CD4-positive, CD25-positive, alpha-beta regulatory T cell (primary cell): Measurements from ENCODE around the gene RELCH. TPM values are rescaled to one million over a fixed set of nuclear protein-coding genes. Genes with fewer than 3 reads are reported as not detected.
A peak's percentile ranks its signal among the peaks of the same experiment; 100 is the strongest.

Experiments used
- ATAC-seq, 2 donors: fragments of 150-1000 bp; cut with Tn5 transposase; one replicate each; pipeline ENCODE4 v1.10.0; 2021; ENCODE audit warnings: low read depth in 2 of 2, moderate number of reproducible peaks in 2 of 2, moderate library complexity in 1 of 2
- DNase-seq, 3 donors: peaks; one replicate each; pipeline versions ENCODE4 v3.0.0 to v3.0.0-alpha.2; 2012 to 2022; ENCODE audit warnings: mixed read lengths in 1 of 3
- H3K27ac ChIP-seq: one replicate; pipeline ENCODE4 v1.7.0; 2013; ENCODE audit warnings: mild to moderate bottlenecking, low read length; ENCODE audit not compliant: insufficient read depth, poor library complexity, severe bottlenecking
- H3K27me3 ChIP-seq: one replicate; pipeline ENCODE4 v1.7.0; 2013; ENCODE audit warnings: low read length; ENCODE audit not compliant: control insufficient read depth, insufficient read depth
- H3K36me3 ChIP-seq: one replicate; pipeline ENCODE4 v1.7.0; 2013; ENCODE audit warnings: mild to moderate bottlenecking, low read length, moderate library complexity; ENCODE audit not compliant: control insufficient read depth, insufficient read depth
- H3K4me1 ChIP-seq: 2 replicates; pipeline ENCODE4 v1.7.0; 2013; ENCODE audit warnings: mild to moderate bottlenecking, low read length; ENCODE audit not compliant: insufficient read depth, control insufficient read depth, poor library complexity, severe bottlenecking
- H3K4me3 ChIP-seq: one replicate; pipeline ENCODE4 v1.7.0; 2013; ENCODE audit warnings: low read depth, mild to moderate bottlenecking, low read length, moderate library complexity
- H3K9me3 ChIP-seq, 2 experiments: 1 replicate in 1 of 2; 2 replicates in 1 of 2; pipeline ENCODE4 v1.7.0; 2013; ENCODE audit warnings: low read length in 2 of 2, mild to moderate bottlenecking in 1 of 2, moderate library complexity in 1 of 2; ENCODE audit not compliant: control insufficient read depth in 2 of 2
- H3K27ac Mint-ChIP-seq, 3 donors: one replicate each; pipeline ENCODE4 v1.8.0; 2020 to 2022; ENCODE audit warnings: mild to moderate bottlenecking in 3 of 3, mixed read lengths in 3 of 3, moderate library complexity in 2 of 3
- H3K27me3 Mint-ChIP-seq: one replicate; pipeline ENCODE4 v1.8.0; 2022; ENCODE audit warnings: mild to moderate bottlenecking, mixed read lengths
- H3K36me3 Mint-ChIP-seq: one replicate; pipeline ENCODE4 v1.8.0; 2020; ENCODE audit warnings: mixed read lengths
- H3K4me1 Mint-ChIP-seq, 4 donors: one replicate each; pipeline ENCODE4 v1.8.0; 2020 to 2022; ENCODE audit warnings: mixed read lengths in 4 of 4, mild to moderate bottlenecking in 1 of 4
- H3K4me3 Mint-ChIP-seq, 4 donors: one replicate each; pipeline ENCODE4 v1.8.0; 2020 to 2022; ENCODE audit warnings: mild to moderate bottlenecking in 4 of 4, mixed read lengths in 4 of 4, moderate library complexity in 3 of 4
- H3K9me3 Mint-ChIP-seq, 7 donors: one replicate each; pipeline ENCODE4 v1.8.0; 2020 to 2022; ENCODE audit warnings: mixed read lengths in 7 of 7, mild to moderate bottlenecking in 3 of 7, moderate library complexity in 2 of 7
- polyA plus RNA-seq, 4 donors: library from polyadenylated mRNA; unstranded; fragments of 300-500 nt; fragmentation: Illumina TruSeq; gene quantifications; one replicate each; pipeline ENCODE4 v1.2.3, GENCODE V29; 2021
- total RNA-seq: library from RNA; stranded (reverse); gene quantifications from one replicate; pipeline ENCODE4 v1.2.3, GENCODE V29; 2022

RELCH gene
- total and polyA plus RNA-seq, 5 donors from 2014 or later: 7.6 to 76.5 (median 9.3) TPM

DNA sequence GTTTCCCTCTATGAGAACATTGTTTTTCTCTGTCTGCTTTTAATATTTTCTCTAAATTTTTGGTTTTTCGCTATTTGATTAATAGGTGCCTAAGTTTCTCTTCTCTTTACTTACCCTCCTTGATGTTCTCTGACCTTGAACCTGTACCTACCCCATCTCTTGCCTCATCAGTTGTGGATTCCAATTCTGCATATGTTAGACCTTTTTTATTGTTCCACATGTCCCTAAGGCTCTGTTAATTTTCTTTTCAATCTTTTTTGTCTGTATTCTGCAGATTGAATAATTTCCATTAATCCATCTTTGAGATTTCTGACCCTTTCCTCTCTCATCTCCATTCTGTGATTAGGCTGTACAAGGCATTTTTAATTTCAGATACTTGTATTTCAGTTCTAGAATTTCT, 23.1 kb downstream of the RELCH start:
- H3K27ac Mint-ChIP-seq: no peak overlapping the region
- no peaks in the 10 kb centered on the region for H3K27me3 Mint-ChIP-seq
- H3K36me3 Mint-ChIP-seq: peaks cover 37% of the 10 kb centered on the region
- H3K4me3 ChIP-seq: no peak overlapping the region
- no peaks in the 10 kb centered on the region for H3K27me3 ChIP-seq
- H3K9me3 Mint-ChIP-seq: peaks cover 0 to 10% (median 0%) of the 10 kb centered on the region in 7 donors
- H3K9me3 ChIP-seq: no peaks in the 10 kb centered on the region
- peaks cover 33 to 58% (median 54%) of the 10 kb centered on the region in 4 donors for H3K4me1 Mint-ChIP-seq
- DNase-seq (no peak), ATAC-seq (no peak)
- peak overlapping the region in 1 of 4 donors; percentile 26 for H3K4me3 Mint-ChIP-seq
- H3K4me1 ChIP-seq: peaks cover 3% of the 10 kb centered on the region
- no peak overlapping the region for H3K27ac ChIP-seq
- peaks cover 27% of the 10 kb centered on the region for H3K36me3 ChIP-seq

DNA sequence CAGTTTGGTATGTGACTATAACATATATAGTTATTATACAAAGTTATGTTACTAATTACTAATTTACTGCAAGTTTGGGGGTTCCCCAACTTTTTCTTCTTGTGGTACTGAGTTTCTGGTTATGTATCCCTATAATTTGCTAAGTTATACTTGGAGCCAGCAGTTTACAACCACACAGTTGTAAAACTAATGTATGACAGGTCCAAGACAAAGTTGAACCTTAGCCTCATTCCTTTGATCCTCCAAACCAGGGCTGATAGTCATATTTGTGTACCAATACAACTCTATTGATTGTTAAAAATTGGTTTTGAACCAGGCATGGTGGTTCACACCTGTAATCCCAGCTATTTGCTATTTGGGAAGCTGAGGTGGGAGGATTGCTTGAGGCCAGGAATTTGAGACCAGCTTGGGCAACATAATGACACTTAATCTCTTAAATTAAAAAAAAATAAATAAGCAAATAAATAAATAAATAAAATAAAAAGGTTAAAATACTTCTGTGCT, 24.3 kb downstream of the RELCH start:
- Mint-ChIP-seq H3K36me3 (peaks cover 37% of the 10 kb centered on the region), H3K4me1 (peaks cover 32 to 54% (median 49%) of the 10 kb centered on the region in 4 donors)

DNA sequence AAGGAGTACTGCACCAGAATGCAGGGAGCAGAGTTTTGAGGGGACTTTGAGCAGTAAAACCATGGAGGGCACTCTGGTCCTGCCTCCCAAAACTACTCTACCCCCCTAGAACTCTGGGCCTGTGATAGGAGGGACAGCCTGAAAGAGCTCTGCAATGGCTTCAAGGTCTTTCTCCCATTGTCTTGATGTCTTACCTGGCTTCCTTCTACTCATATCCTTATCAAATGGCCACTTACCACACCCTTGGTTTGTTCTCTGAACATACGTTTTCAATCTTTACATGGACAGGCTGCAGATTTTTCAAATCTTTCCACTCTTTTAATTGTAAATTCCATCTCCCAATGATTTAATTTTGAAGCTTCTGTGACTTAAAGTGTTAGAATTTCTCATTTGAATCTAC, 27.7 kb downstream of the RELCH start:
- no peaks in the 10 kb centered on the region for H3K27me3 Mint-ChIP-seq
- H3K27ac Mint-ChIP-seq: no peak overlapping the region
- DNase-seq (no peak), ATAC-seq (peak in 1 of 2 donors; percentile 14)
- H3K36me3 ChIP-seq: peaks cover 38% of the 10 kb centered on the region
- H3K4me1 Mint-ChIP-seq: peaks cover 35 to 46% (median 41%) of the 10 kb centered on the region in 4 donors
- no peak overlapping the region for H3K4me3 ChIP-seq
- peaks cover 0 to 5% (median 0%) of the 10 kb centered on the region in 7 donors for H3K9me3 Mint-ChIP-seq
- H3K27me3 ChIP-seq: no peaks in the 10 kb centered on the region
- H3K9me3 ChIP-seq: no peaks in the 10 kb centered on the region
- H3K36me3 Mint-ChIP-seq: peaks cover 30% of the 10 kb centered on the region
- no peak overlapping the region for H3K4me3 Mint-ChIP-seq
- peaks cover 2% of the 10 kb centered on the region for H3K4me1 ChIP-seq
- H3K27ac ChIP-seq: no peak overlapping the region

More for the DNA sequence above, 24.3 kb downstream of the RELCH start:
- ATAC-seq (no peak), DNase-seq (no peak)
- Histone ChIP-seq H3K4me1 (no peaks in the 10 kb centered on the region), H3K36me3 (peaks cover 37% of the 10 kb centered on the region), H3K9me3 (no peaks in the 10 kb centered on the region), H3K4me3 (no peak overlapping the region), H3K27ac (no peak overlapping the region), H3K27me3 (no peaks in the 10 kb centered on the region)
- Mint-ChIP-seq H3K27ac (no peak overlapping the region), H3K4me3 (no peak overlapping the region), H3K9me3 (peaks cover 0 to 10% (median 0%) of the 10 kb centered on the region in 7 donors), H3K27me3 (no peaks in the 10 kb centered on the region)

- Histone ChIP-seq H3K27me3 (no peaks in the 10 kb centered on the region), H3K36me3 (peaks cover 71% of the 10 kb centered on the region), H3K9me3 (peaks cover 5% of the 10 kb centered on the region in 2 experiments), H3K27ac (no peak overlapping the region), H3K4me1 (peaks cover 2% of the 10 kb centered on the region), H3K4me3 (no peak overlapping the region)
- Mint-ChIP-seq H3K4me3 (no peak overlapping the region), H3K9me3 (peaks cover 0 to 5% (median 2%) of the 10 kb centered on the region in 7 donors), H3K36me3 (peaks cover 45% of the 10 kb centered on the region), H3K27me3 (no peaks in the 10 kb centered on the region), H3K27ac (no peak overlapping the region), H3K4me1 (peaks cover 5 to 28% (median 6%) of the 10 kb centered on the region in 4 donors)
- ATAC-seq (no peak), DNase-seq (no peak)
These were observed 37.2 kb downstream of the RELCH start for GRCh38 chr18:62224229-62224628.

- peaks cover 85% of the 10 kb centered on the region for H3K36me3 ChIP-seq
These were observed 39.0 kb downstream of the RELCH start for GRCh38 chr18:62226047-62226446.

GRCh38 chr18:62236252-62236651, 49.2 kb downstream of the RELCH start:
- no peak overlapping the region for H3K27ac ChIP-seq
- peak overlapping the region in 2 of 3 donors; percentile 33 to 62 for H3K27ac Mint-ChIP-seq
- H3K27me3 Mint-ChIP-seq: no peaks in the 10 kb centered on the region
- H3K4me1 ChIP-seq: no peaks in the 10 kb centered on the region
- no peak overlapping the region for H3K4me3 ChIP-seq
- peaks cover 0 to 5% (median 0%) of the 10 kb centered on the region in 7 donors for H3K9me3 Mint-ChIP-seq
- H3K9me3 ChIP-seq: no peaks in the 10 kb centered on the region
- peaks cover 40% of the 10 kb centered on the region for H3K36me3 Mint-ChIP-seq
- no peak overlapping the region for H3K4me3 Mint-ChIP-seq
- ATAC-seq: no peak
- peaks cover 36% of the 10 kb centered on the region for H3K36me3 ChIP-seq
- H3K4me1 Mint-ChIP-seq: peaks cover 4 to 25% (median 14%) of the 10 kb centered on the region in 4 donors
- DNase-seq: no peak
- no peaks in the 10 kb centered on the region for H3K27me3 ChIP-seq

More at GRCh38 chr18:62226047-62226446, 39.0 kb downstream of the RELCH start:
- no peak overlapping the region for H3K4me3 ChIP-seq
- H3K4me1 ChIP-seq: no peaks in the 10 kb centered on the region
- Mint-ChIP-seq H3K27me3 (no peaks in the 10 kb centered on the region), H3K36me3 (peaks cover 58% of the 10 kb centered on the region), H3K4me1 (peaks cover 3 to 15% (median 6%) of the 10 kb centered on the region in 4 donors), H3K27ac (no peak overlapping the region), H3K4me3 (no peak overlapping the region), H3K9me3 (peaks cover 0 to 5% (median 2%) of the 10 kb centered on the region in 7 donors)
- H3K27ac ChIP-seq: no peak overlapping the region
- no peak for DNase-seq
- no peaks in the 10 kb centered on the region for H3K27me3 ChIP-seq
- no peak for ATAC-seq
- peaks cover 5% of the 10 kb centered on the region in 2 experiments for H3K9me3 ChIP-seq

GRCh38 chr18:62239475-62239874, 52.4 kb downstream of the RELCH start:
- H3K9me3 ChIP-seq: no peaks in the 10 kb centered on the region
- Mint-ChIP-seq H3K27me3 (no peaks in the 10 kb centered on the region), H3K9me3 (peaks cover 0 to 5% (median 0%) of the 10 kb centered on the region in 7 donors), H3K27ac (no peak overlapping the region), H3K4me1 (peaks cover 4 to 24% (median 15%) of the 10 kb centered on the region in 4 donors), H3K4me3 (no peak overlapping the region), H3K36me3 (peaks cover 34% of the 10 kb centered on the region)
- no peak for ATAC-seq
- H3K27me3 ChIP-seq: no peaks in the 10 kb centered on the region
- DNase-seq: no peak
- no peak overlapping the region for H3K4me3 ChIP-seq
- H3K27ac ChIP-seq: no peak overlapping the region
- peaks cover 24% of the 10 kb centered on the region for H3K36me3 ChIP-seq
- no peaks in the 10 kb centered on the region for H3K4me1 ChIP-seq

GRCh38 chr18:62242955-62243354, 55.9 kb downstream of the RELCH start:
- H3K4me1 Mint-ChIP-seq: peaks cover 0 to 9% (median 5%) of the 10 kb centered on the region in 4 donors

More at GRCh38 chr18:62242955-62243354, 55.9 kb downstream of the RELCH start:
- Histone ChIP-seq H3K27me3 (no peaks in the 10 kb centered on the region), H3K36me3 (peaks cover 44% of the 10 kb centered on the region), H3K27ac (no peak overlapping the region), H3K4me3 (no peak overlapping the region), H3K9me3 (no peaks in the 10 kb centered on the region), H3K4me1 (no peaks in the 10 kb centered on the region)
- ATAC-seq (no peak), DNase-seq (no peak)
- Mint-ChIP-seq H3K36me3 (peaks cover 28% of the 10 kb centered on the region), H3K27me3 (no peaks in the 10 kb centered on the region), H3K4me3 (no peak overlapping the region), H3K9me3 (no peaks in the 10 kb centered on the region), H3K27ac (peak overlapping the region in 1 of 3 donors; percentile 72)
